HCT116 (cell line): Measurements from ENCODE around the gene ADCK2. TPM values are rescaled to one million over a fixed set of nuclear protein-coding genes. Genes with fewer than 3 reads are reported as not detected.

Source experiments
- ATAC-seq: fragments of 200-7000 bp; cut with Tn5 transposase; 2 replicates; pipeline ENCODE4 v1.9.1; 2020; ENCODE audit warnings: mild to moderate bottlenecking, moderate library complexity
- BruUV-seq: library from RNA; stranded (reverse); fragments of 400-500 nt; replicated peaks from 2 replicates; lab custom pipeline; 2021; lab: Mats Ljungman, UMichigan
- CTCF ChIA-PET: fragments of 300-600 bp; sonication (Branson Sonifier 250); formaldehyde crosslinking; loops from one replicate; lab custom pipeline; 2021; ENCODE audit warnings: antibody characterized with exemption; lab: Charles Lee
- POLR2A ChIA-PET: fragments of 300-600, 350-600 bp; sonication (Branson Sonifier 250); formaldehyde crosslinking; loops from one replicate; lab custom pipeline; 2021; ENCODE audit warnings: antibody characterized with exemption; lab: Charles Lee
- RAD21 ChIA-PET, 2 experiments: fragments of 300-600 bp; sonication (Branson Sonifier 250); formaldehyde crosslinking; loops; one replicate each; lab custom pipeline; 2023; ENCODE audit warnings: low total read pairs in 2 of 2; ENCODE audit not compliant: uncharacterized antibody in 2 of 2, unreplicated experiment in 2 of 2, low non-redundant PET in 1 of 2; lab: Charles Lee
- DNase-seq: peaks from one replicate; pipeline ENCODE4 v3.0.0-alpha.2; 2010; ENCODE audit warnings: low read depth, low spot score
- H2AFZ ChIP-seq: fragments of 200-600 bp; shearing (Covaris generic), sonication (generic); 2 replicates; pipeline ENCODE4 v1.6.1; 2017; ENCODE audit warnings: low read depth, mixed run types, mixed read lengths, antibody characterized with exemption, low read length; ENCODE audit not compliant: poor library complexity, severe bottlenecking
- H3K27ac ChIP-seq: 2 replicates; pipeline ENCODE4 v1.5.1; 2012; ENCODE audit warnings: low read depth, low read length
- H3K27me3 ChIP-seq: fragments of 200-600 bp; sonication (generic); 2 replicates; pipeline ENCODE4 v1.6.1; 2016; ENCODE audit warnings: mixed run types, low read length, mixed read lengths; ENCODE audit not compliant: insufficient read depth
- H3K36me3 ChIP-seq, 2 experiments: fragments of 200-500 bp in 1 of 2; fragments of 200-600 bp in 1 of 2; sonication (Bioruptor generic) in 1 of 2; sonication (generic) in 1 of 2; 2 replicates each; pipeline versions ENCODE4 v1.5.1 to v1.6.1; 2014 to 2016; ENCODE audit warnings: low read length in 2 of 2, inconsistent platforms in 1 of 2, mixed read lengths in 1 of 2, mixed run types in 1 of 2; ENCODE audit not compliant: insufficient read depth in 2 of 2, control insufficient read depth in 1 of 2
- H3K4me1 ChIP-seq, 2 experiments: fragments of 200-600 bp in 1 of 2; sonication (generic) in 1 of 2; 2 replicates each; pipeline versions ENCODE4 v1.5.1 to v1.6.1; 2012 to 2017; ENCODE audit warnings: low read length in 2 of 2, inconsistent platforms in 1 of 2, mild to moderate bottlenecking in 1 of 2, mixed read lengths in 1 of 2, mixed run types in 1 of 2, moderate library complexity in 1 of 2; ENCODE audit not compliant: insufficient read depth in 2 of 2, control insufficient read depth in 1 of 2
- H3K4me2 ChIP-seq: fragments of 200-600 bp; sonication (generic); 2 replicates; pipeline ENCODE4 v1.6.1; 2017; ENCODE audit warnings: mixed run types, low read length, mixed read lengths
- H3K4me3 ChIP-seq, 2 experiments: fragments of 200-600 bp in 1 of 2; sonication (generic) in 1 of 2; replicated peaks in 1 of 2; 2 replicates each; pipeline ENCODE4 v1.5.1; 2011 to 2016; ENCODE audit warnings: low read length in 2 of 2, control low read depth in 1 of 2, low read depth in 1 of 2, mild to moderate bottlenecking in 1 of 2, mixed read lengths in 1 of 2, mixed run types in 1 of 2
- H3K79me2 ChIP-seq: fragments of 200-600 bp; sonication (generic); 2 replicates; pipeline ENCODE4 v1.6.1; 2017; ENCODE audit warnings: mild to moderate bottlenecking, mixed run types, low read length, moderate library complexity, mixed read lengths; ENCODE audit not compliant: insufficient read depth
- H3K9ac ChIP-seq: fragments of 200-600 bp; sonication (generic); 2 replicates; pipeline ENCODE4 v1.6.1; 2016; ENCODE audit warnings: low read length, mixed read lengths
- H3K9me2 ChIP-seq: fragments of 200-600 bp; sonication (generic), shearing (Covaris generic); 2 replicates; pipeline ENCODE4 v1.6.1; 2017; ENCODE audit warnings: mixed run types, mild to moderate bottlenecking, moderate library complexity; ENCODE audit not compliant: insufficient read depth
- H3K9me3 ChIP-seq, 2 experiments: fragments of 200-500 bp in 1 of 2; fragments of 200-600 bp in 1 of 2; sonication (Bioruptor generic) in 1 of 2; sonication (generic) in 1 of 2; 2 replicates each; pipeline ENCODE4 v1.6.1; 2014 to 2017; ENCODE audit warnings: low read length in 2 of 2, mixed read lengths in 2 of 2, inconsistent platforms in 1 of 2, low read depth in 1 of 2, mild to moderate bottlenecking in 1 of 2, mixed run types in 1 of 2, moderate library complexity in 1 of 2; ENCODE audit not compliant: control insufficient read depth in 1 of 2, insufficient read depth in 1 of 2
- H4K20me1 ChIP-seq: fragments of 200-600 bp; sonication (generic), shearing (Covaris generic); 2 replicates; pipeline ENCODE4 v1.6.1; 2017; ENCODE audit warnings: mixed run types, mild to moderate bottlenecking, moderate library complexity; ENCODE audit not compliant: insufficient read depth
- CEBPB ChIP-seq: IDR thresholded peaks from 2 replicates; pipeline ENCODE4 v1.6.1; 2012; ENCODE audit warnings: low read depth
- CTCF ChIP-seq, 3 experiments: fragments of 200-600 bp in 1 of 3; sonication (generic) in 1 of 3; IDR thresholded peaks in 2 of 3; conservative IDR thresholded peaks in 1 of 3; 2 replicates each; pipeline ENCODE4 v1.5.1; 2012 to 2017; ENCODE audit warnings: low read depth in 2 of 3, low read length in 2 of 3, antibody characterized with exemption in 1 of 3, borderline replicate concordance in 1 of 3, control low read depth in 1 of 3, mild to moderate bottlenecking in 1 of 3, mixed read lengths in 1 of 3, mixed run types in 1 of 3, moderate library complexity in 1 of 3; ENCODE audit not compliant: insufficient read depth in 1 of 3
- EGR1 ChIP-seq: IDR thresholded peaks from 2 replicates; pipeline ENCODE4 v1.6.1; 2012; ENCODE audit warnings: low read depth
- ELF1 ChIP-seq: IDR thresholded peaks from 2 replicates; pipeline ENCODE4 v1.6.1; 2012; ENCODE audit warnings: low read depth, borderline replicate concordance
- EZH2 ChIP-seq: fragments of 200-600 bp; sonication (generic); IDR thresholded peaks from 2 replicates; pipeline ENCODE4 v1.6.1; 2017; ENCODE audit warnings: antibody characterized with exemption, mixed run types
- EZH2phosphoT487 ChIP-seq: fragments of 200-600 bp; IDR thresholded peaks from 2 replicates; pipeline ENCODE4 v1.6.1; 2018; ENCODE audit warnings: antibody characterized with exemption, borderline replicate concordance
- FOSL1 ChIP-seq: IDR thresholded peaks from 2 replicates; pipeline ENCODE4 v1.6.1; 2012; ENCODE audit warnings: low read depth
- JUND ChIP-seq: IDR thresholded peaks from 2 replicates; pipeline ENCODE4 v1.6.1; 2012
- POLR2A ChIP-seq: IDR thresholded peaks from 2 replicates; pipeline ENCODE4 v1.7.0; 2011; ENCODE audit warnings: borderline replicate concordance; ENCODE audit not compliant: insufficient read depth, insufficient read length; ENCODE audit errors: extremely low read depth
- POLR2AphosphoS5 ChIP-seq: IDR thresholded peaks from 2 replicates; pipeline ENCODE4 v1.6.1; 2011; ENCODE audit warnings: mild to moderate bottlenecking, low read depth, low read length, moderate library complexity
- RAD21 ChIP-seq: IDR thresholded peaks from 2 replicates; pipeline ENCODE4 v1.6.1; 2012; ENCODE audit warnings: low read depth, mild to moderate bottlenecking
- REST ChIP-seq: IDR thresholded peaks from 2 replicates; pipeline ENCODE4 v1.6.1; 2012; ENCODE audit warnings: low read depth
- SIN3A ChIP-seq: IDR thresholded peaks from 2 replicates; pipeline ENCODE4 v1.6.1; 2012; ENCODE audit warnings: low read depth
- SP1 ChIP-seq: IDR thresholded peaks from 2 replicates; pipeline ENCODE4 v1.6.1; 2012; ENCODE audit warnings: low read depth
- SRF ChIP-seq: IDR thresholded peaks from 2 replicates; pipeline ENCODE4 v1.6.1; 2012; ENCODE audit warnings: low read depth
- TCF7L2 ChIP-seq: IDR thresholded peaks from 2 replicates; pipeline ENCODE4 v1.7.0; 2011; ENCODE audit warnings: borderline replicate concordance, inconsistent platforms; ENCODE audit not compliant: insufficient read depth, insufficient read length; ENCODE audit errors: extremely low read depth
- YY1 ChIP-seq: IDR thresholded peaks from 2 replicates; pipeline ENCODE4 v1.6.1; 2011; ENCODE audit warnings: low read length, low read depth, moderate library complexity, mild to moderate bottlenecking; ENCODE audit not compliant: insufficient replicate concordance; ENCODE audit errors: extremely low read depth
- ZFX ChIP-seq: fragments of 450-650 bp; IDR thresholded peaks from 2 replicates; pipeline ENCODE4 v1.6.1; 2017
- intact Hi-C: fragments of 100-400 bp; cut with micrococcal nuclease; formaldehyde crosslinking; loops from 2 replicates; pipeline ENCODE4 v1.10.0; 2022
- total RNA-seq: library from RNA; stranded (reverse); gene quantifications from one replicate; pipeline ENCODE4 v1.2.1, GENCODE V29; 2021; ENCODE audit not compliant: unreplicated experiment
- TF ChIP-seq, protein P1 (sequence below): IDR thresholded peaks from 2 replicates; pipeline ENCODE4 v1.6.1; 2012

ADCK2 gene
- total RNA-seq, 1 experiment from 2014 or later = 16.9 TPM

GRCh38 chr7:140685407-140686087 lies 12.8 kb downstream of the ADCK2 start:
- RAD21 ChIA-PET = no interaction called here
- Histone ChIP-seq H3K9me3 (no peaks in the 10 kb centered on the region), H3K9ac (no peak overlapping the region), H3K9me2 (no peaks in the 10 kb centered on the region), H3K4me1 (no peaks in the 10 kb centered on the region), H3K4me2 (no peak overlapping the region), H4K20me1 (no peaks in the 10 kb centered on the region)
- no peak for ATAC-seq
- BruUV-seq = no TSS peak
- TF ChIP-seq SIN3A = no peak
- TF ChIP-seq EZH2phosphoT487 = no peak
- TF ChIP-seq SRF = no peak
- no peak for TF ChIP-seq EGR1
- no peak for TF ChIP-seq JUND
- no peak for TF ChIP-seq FOSL1
- no peak for TF ChIP-seq SP1
- TF ChIP-seq ZFX = no peak
- TF ChIP-seq, protein P1, sequence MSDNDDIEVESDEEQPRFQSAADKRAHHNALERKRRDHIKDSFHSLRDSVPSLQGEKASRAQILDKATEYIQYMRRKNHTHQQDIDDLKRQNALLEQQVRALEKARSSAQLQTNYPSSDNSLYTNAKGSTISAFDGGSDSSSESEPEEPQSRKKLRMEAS = no peak
- no peak for TF ChIP-seq TCF7L2
- no peak for TF ChIP-seq ELF1
- TF ChIP-seq CEBPB = no peak
- no peak for TF ChIP-seq REST
- no peak for TF ChIP-seq CTCF (IDR thresholded peaks at IDR 0.05 in 2 of 3, conservative IDR thresholded peaks at IDR 0.05 in 1 of 3; ENCODE audit: borderline replicate concordance in 1 of 3, insufficient read depth in 1 of 3, low read depth in 2 of 3, low read length in 2 of 3)
- no peak for TF ChIP-seq RAD21
- no peak for TF ChIP-seq POLR2A
- TF ChIP-seq YY1 = no peak
- no peak for TF ChIP-seq EZH2
- TF ChIP-seq POLR2AphosphoS5 = no peak
- TF ChIP-seq, all 23 proteins: peak for 0
- DNase-seq = no peak
- H3K27me3 ChIP-seq = no peaks in the 10 kb centered on the region
- H2AFZ ChIP-seq = no peak overlapping the region
- CTCF ChIA-PET = interaction anchor here (0.6 to 0.8 kb wide), 3 partner anchors 10 to 534 kb away, joined by 3 read pairs; partner anchors contain the start of gene NDUFB2
- H3K27ac ChIP-seq = no peak overlapping the region
- intact Hi-C loops = no loop called here
- H3K79me2 ChIP-seq = no peaks in the 10 kb centered on the region
- no peak overlapping the region for H3K4me3 ChIP-seq
- peaks cover 0 to 4% of the 10 kb centered on the region in 2 experiments; a peak in 1 of 4 replicates for H3K36me3 ChIP-seq
- POLR2A ChIA-PET = no interaction called here
